ENCODE results near the gene TMEM163. TPM values are rescaled to one million over a fixed set of nuclear protein-coding genes. Genes with fewer than 3 reads are reported as not detected.
"Not testable (repeated sequence)": the region's sequence is repeated elsewhere in the genome, so short reads cannot be mapped to it uniquely, and the experiment has no call there.

Gene TMEM163
- total RNA-seq, 1 donor from 2014 or later = not detected

- Mint-ChIP-seq H3K27me3 (ENCODE audit: unreplicated experiment) (peaks cover 10% of the 10 kb centered on the region), H3K27ac (ENCODE audit: unreplicated experiment) (no peak overlapping the region), H3K36me3 (ENCODE audit: unreplicated experiment) (no peaks in the 10 kb centered on the region), H3K4me1 (ENCODE audit: unreplicated experiment) (no peaks in the 10 kb centered on the region), H3K9me3 (ENCODE audit: unreplicated experiment) (peaks cover 7% of the 10 kb centered on the region), H3K4me3 (ENCODE audit: unreplicated experiment) (no peak overlapping the region)
- DNase-seq (ENCODE audit: extremely low spot score, unreplicated experiment) = no peak
- TF ChIP-seq, protein P1, sequence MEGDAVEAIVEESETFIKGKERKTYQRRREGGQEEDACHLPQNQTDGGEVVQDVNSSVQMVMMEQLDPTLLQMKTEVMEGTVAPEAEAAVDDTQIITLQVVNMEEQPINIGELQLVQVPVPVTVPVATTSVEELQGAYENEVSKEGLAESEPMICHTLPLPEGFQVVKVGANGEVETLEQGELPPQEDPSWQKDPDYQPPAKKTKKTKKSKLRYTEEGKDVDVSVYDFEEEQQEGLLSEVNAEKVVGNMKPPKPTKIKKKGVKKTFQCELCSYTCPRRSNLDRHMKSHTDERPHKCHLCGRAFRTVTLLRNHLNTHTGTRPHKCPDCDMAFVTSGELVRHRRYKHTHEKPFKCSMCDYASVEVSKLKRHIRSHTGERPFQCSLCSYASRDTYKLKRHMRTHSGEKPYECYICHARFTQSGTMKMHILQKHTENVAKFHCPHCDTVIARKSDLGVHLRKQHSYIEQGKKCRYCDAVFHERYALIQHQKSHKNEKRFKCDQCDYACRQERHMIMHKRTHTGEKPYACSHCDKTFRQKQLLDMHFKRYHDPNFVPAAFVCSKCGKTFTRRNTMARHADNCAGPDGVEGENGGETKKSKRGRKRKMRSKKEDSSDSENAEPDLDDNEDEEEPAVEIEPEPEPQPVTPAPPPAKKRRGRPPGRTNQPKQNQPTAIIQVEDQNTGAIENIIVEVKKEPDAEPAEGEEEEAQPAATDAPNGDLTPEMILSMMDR (IDR thresholded peaks at IDR 0.05) = no peak
These were observed 9.4 kb upstream of the TMEM163 start for GRCh38 chr2:134728163-134728562.

- Mint-ChIP-seq H3K4me3 (ENCODE audit: unreplicated experiment) (no peak overlapping the region), H3K9me3 (ENCODE audit: unreplicated experiment) (no peaks in the 10 kb centered on the region), H3K27ac (ENCODE audit: unreplicated experiment) (no peak overlapping the region), H3K36me3 (ENCODE audit: unreplicated experiment) (no peaks in the 10 kb centered on the region), H3K4me1 (ENCODE audit: unreplicated experiment) (no peaks in the 10 kb centered on the region), H3K27me3 (ENCODE audit: unreplicated experiment) (peaks cover 16% of the 10 kb centered on the region)
- TF ChIP-seq, protein P1 (IDR thresholded peaks at IDR 0.05) = no peak
- no peak for DNase-seq (ENCODE audit: extremely low spot score, unreplicated experiment)
These were observed 8.6 kb upstream of the TMEM163 start for GRCh38 chr2:134727385-134727784.

DNA sequence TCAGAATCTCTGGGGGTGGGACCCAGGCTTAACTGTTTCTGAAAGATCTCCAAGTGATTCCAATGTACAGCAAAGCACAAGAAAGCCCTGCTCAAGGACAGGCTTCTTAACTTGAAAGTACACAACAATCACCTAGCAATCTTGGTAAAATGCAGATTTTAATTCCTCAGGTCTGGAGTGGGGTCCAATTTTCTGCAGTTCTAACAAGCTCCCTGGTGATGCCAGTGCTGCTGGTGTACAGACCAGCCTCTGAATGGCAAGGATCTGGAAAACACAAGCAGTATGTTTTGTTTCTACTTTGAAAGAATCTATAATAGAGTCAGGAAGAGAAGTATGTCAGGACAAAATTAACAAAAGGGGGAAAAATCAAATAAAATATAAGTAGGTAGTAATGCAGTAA, 7.8 kb upstream of the TMEM163 start:
- Mint-ChIP-seq H3K27ac (ENCODE audit: unreplicated experiment) (no peak overlapping the region), H3K9me3 (ENCODE audit: unreplicated experiment) (no peaks in the 10 kb centered on the region), H3K36me3 (ENCODE audit: unreplicated experiment) (no peaks in the 10 kb centered on the region), H3K4me1 (ENCODE audit: unreplicated experiment) (no peaks in the 10 kb centered on the region), H3K27me3 (ENCODE audit: unreplicated experiment) (peaks cover 23% of the 10 kb centered on the region), H3K4me3 (ENCODE audit: unreplicated experiment) (no peak overlapping the region)
- no peak for DNase-seq (ENCODE audit: extremely low spot score, unreplicated experiment)
- TF ChIP-seq, protein P1 (IDR thresholded peaks at IDR 0.05) = no peak

DNA sequence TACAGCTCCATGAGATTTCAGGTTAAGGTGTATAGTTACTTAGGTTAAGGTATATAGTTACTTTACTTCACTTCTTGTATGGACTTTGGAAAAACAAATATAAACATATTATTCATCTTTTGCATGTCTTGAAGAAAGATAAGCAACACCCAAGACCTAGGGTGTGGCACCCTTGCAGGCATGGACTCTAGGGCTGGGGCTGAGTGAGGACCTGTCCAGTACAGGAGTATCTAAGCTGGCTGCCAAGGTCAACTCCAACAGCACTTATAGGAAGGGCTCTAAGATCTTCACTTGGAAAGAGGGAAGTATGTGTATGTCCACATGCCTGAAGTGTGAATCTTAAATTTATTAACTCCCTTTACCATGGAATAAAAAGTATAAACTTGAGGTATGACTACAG, 7.1 kb upstream of the TMEM163 start:
- Mint-ChIP-seq H3K27me3 (ENCODE audit: unreplicated experiment) (peaks cover 29% of the 10 kb centered on the region), H3K36me3 (ENCODE audit: unreplicated experiment) (no peaks in the 10 kb centered on the region), H3K4me1 (ENCODE audit: unreplicated experiment) (no peaks in the 10 kb centered on the region), H3K27ac (ENCODE audit: unreplicated experiment) (no peak overlapping the region), H3K9me3 (ENCODE audit: unreplicated experiment) (no peaks in the 10 kb centered on the region), H3K4me3 (ENCODE audit: unreplicated experiment) (no peak overlapping the region)
- TF ChIP-seq, protein P1 (IDR thresholded peaks at IDR 0.05) = no peak
- DNase-seq (ENCODE audit: extremely low spot score, unreplicated experiment) = no peak

DNA sequence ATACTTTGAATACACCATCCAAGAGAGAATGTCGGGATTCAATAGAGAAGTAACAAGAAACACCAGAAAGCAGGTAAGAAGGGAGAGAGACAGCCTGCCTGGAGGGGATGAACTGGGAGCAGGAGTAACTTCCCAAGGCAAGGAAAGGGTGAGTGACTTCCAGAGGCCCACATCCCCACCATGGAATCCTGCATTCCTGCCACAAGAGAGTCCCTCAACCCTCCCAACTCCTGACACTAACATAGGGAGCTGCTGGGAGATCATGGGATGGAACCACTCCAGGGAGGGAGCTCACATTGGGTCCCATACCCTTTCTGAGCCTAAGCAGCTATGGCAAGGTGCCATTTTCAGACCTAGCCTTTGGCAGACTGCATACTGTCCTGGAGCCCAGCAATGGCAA, 5.5 kb upstream of the TMEM163 start:
- Mint-ChIP-seq H3K4me3 (ENCODE audit: unreplicated experiment) (no peak overlapping the region), H3K4me1 (ENCODE audit: unreplicated experiment) (peaks cover 4% of the 10 kb centered on the region), H3K36me3 (ENCODE audit: unreplicated experiment) (no peaks in the 10 kb centered on the region), H3K27me3 (ENCODE audit: unreplicated experiment) (peaks cover 45% of the 10 kb centered on the region), H3K9me3 (ENCODE audit: unreplicated experiment) (no peaks in the 10 kb centered on the region), H3K27ac (ENCODE audit: unreplicated experiment) (no peak overlapping the region)
- DNase-seq (ENCODE audit: extremely low spot score, unreplicated experiment) = no peak
- TF ChIP-seq, protein P1 (IDR thresholded peaks at IDR 0.05) = no peak

GRCh38 chr2:134723742-134724141, 4.9 kb upstream of the TMEM163 start:
- DNase-seq (ENCODE audit: extremely low spot score, unreplicated experiment); H3K4me3 Mint-ChIP-seq (ENCODE audit: unreplicated experiment); H3K36me3 Mint-ChIP-seq (ENCODE audit: unreplicated experiment); H3K9me3 Mint-ChIP-seq (ENCODE audit: unreplicated experiment); H3K27ac Mint-ChIP-seq (ENCODE audit: unreplicated experiment); H3K4me1 Mint-ChIP-seq (ENCODE audit: unreplicated experiment): not testable (repeated sequence)
- peaks cover 44% of the 10 kb centered on the region for H3K27me3 Mint-ChIP-seq (ENCODE audit: unreplicated experiment)
